ENCODE results near the gene TSPAN9. TPM values are rescaled to one million over a fixed set of nuclear protein-coding genes. Genes with fewer than 3 reads are reported as not detected.

TSPAN9 gene
- total and polyA plus RNA-seq, 9 of the 15 experiments (the other 6 are each of a cell fraction or from before 2014, with no cell fraction given), result 0.23 to 2.1 (median 0.60) TPM; not detected in 2

DNA sequence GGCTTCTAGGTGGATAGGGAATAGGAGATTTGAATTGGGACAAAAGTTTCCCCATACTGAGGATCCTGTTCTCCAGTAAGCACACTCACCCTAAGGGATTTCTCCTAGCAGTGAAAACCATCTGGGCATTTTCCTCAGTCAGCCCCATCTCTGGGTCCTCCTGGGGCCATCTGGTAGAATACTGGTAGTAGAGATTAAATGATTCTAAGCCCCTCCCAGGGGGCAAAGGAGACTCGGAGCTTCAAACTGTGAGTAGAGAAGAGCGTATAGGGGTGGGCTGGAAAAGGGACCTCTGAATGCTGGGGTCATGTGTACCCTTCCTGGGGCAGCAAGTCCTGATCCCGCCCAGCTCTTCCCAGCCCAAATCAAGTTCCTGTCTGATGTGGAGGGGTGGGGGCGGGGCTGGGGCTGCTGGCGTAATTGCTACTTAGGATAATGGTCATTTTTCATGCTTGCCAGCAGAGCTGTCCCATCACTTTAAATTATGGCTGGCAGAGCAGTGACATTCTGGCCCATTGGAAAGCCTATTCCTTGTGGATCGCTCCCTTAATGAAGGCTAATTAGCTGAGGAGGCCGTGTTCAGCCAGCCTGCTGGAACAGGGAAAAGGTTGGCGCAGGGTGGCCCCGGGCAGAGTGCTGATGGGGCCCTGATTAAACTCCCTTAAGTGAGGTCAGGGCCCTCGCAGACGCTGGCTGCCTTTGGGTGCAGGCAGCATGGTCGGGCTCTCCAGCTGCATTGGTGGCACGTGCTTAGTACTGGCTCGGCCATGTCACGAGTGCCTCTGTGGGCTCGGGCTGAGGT, 127.8 kb downstream of the TSPAN9 start:
- H3K9ac ChIP-seq (ENCODE audit: insufficient read depth in 1 of 2, low read depth in 2 of 2, low read length in 2 of 2), result no peak overlapping the region
- H3K9me1 ChIP-seq (ENCODE audit: control insufficient read depth, insufficient read depth, low read length), result no peaks in the 10 kb centered on the region
- no TSS peak for BruUV-seq (replicated peaks)
- FAIRE-seq (no peak), ATAC-seq (no peak), DNase-seq (ENCODE audit: extremely low read depth in 1 of 4, low spot score in 3 of 4) (no peak)
- H3K4me1 ChIP-seq (replicated peaks in 1 of 2; ENCODE audit: control insufficient read depth in 2 of 2, insufficient read depth in 2 of 2, low read length in 2 of 2), result peaks cover 0 to under 1% of the 10 kb centered on the region in 2 experiments; a peak in 1 of 5 replicates
- no peak overlapping the region for H3K4me3 ChIP-seq
- no peak for TF ChIP-seq ZNF583 (CRISPR knock-in tag; IDR thresholded peaks at IDR 0.05)
- TF ChIP-seq NFYB (IDR thresholded peaks at IDR 0.05; ENCODE audit: extremely low read depth, insufficient read length), result no peak
- no peak for TF ChIP-seq NFE2L1 (tag; IDR thresholded peaks at IDR 0.05; ENCODE audit: borderline replicate concordance, low read depth)
- TF ChIP-seq POLR2B (IDR thresholded peaks at IDR 0.05; ENCODE audit: low read depth, partially characterized antibody), result no peak
- no peak for TF ChIP-seq ZBTB1 (CRISPR knock-in tag; IDR thresholded peaks at IDR 0.05; ENCODE audit: borderline replicate concordance, low read depth)
- TF ChIP-seq NFXL1 (CRISPR knock-in tag; IDR thresholded peaks at IDR 0.05), result no peak
- TF ChIP-seq, protein P1, sequence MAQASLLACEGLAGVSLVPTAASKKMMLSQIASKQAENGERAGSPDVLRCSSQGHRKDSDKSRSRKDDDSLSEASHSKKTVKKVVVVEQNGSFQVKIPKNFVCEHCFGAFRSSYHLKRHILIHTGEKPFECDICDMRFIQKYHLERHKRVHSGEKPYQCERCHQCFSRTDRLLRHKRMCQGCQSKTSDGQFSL (CRISPR knock-in tag; IDR thresholded peaks at IDR 0.05), result no peak
- TF ChIP-seq, protein P1 (tag; IDR thresholded peaks at IDR 0.05), result no peak
- TF ChIP-seq MAZ (CRISPR knock-in tag; conservative IDR thresholded peaks at IDR 0.05 in 1 of 2, IDR thresholded peaks at IDR 0.05 in 1 of 2), result no peak
- TF ChIP-seq, protein P2, sequence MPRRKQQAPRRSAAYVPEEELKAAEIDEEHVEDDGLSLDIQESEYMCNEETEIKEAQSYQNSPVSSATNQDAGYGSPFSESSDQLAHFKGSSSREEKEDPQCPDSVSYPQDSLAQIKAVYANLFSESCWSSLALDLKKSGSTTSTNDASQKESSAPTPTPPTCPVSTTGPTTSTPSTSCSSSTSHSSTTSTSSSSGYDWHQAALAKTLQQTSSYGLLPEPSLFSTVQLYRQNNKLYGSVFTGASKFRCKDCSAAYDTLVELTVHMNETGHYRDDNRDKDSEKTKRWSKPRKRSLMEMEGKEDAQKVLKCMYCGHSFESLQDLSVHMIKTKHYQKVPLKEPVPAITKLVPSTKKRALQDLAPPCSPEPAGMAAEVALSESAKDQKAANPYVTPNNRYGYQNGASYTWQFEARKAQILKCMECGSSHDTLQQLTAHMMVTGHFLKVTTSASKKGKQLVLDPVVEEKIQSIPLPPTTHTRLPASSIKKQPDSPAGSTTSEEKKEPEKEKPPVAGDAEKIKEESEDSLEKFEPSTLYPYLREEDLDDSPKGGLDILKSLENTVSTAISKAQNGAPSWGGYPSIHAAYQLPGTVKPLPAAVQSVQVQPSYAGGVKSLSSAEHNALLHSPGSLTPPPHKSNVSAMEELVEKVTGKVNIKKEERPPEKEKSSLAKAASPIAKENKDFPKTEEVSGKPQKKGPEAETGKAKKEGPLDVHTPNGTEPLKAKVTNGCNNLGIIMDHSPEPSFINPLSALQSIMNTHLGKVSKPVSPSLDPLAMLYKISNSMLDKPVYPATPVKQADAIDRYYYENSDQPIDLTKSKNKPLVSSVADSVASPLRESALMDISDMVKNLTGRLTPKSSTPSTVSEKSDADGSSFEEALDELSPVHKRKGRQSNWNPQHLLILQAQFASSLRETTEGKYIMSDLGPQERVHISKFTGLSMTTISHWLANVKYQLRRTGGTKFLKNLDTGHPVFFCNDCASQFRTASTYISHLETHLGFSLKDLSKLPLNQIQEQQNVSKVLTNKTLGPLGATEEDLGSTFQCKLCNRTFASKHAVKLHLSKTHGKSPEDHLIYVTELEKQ (CRISPR knock-in tag; IDR thresholded peaks at IDR 0.05), result no peak
- TF ChIP-seq KDM1A (IDR thresholded peaks at IDR 0.05), result no peak
- TF ChIP-seq TEAD2 (tag; IDR thresholded peaks at IDR 0.05), result no peak
- no peak for TF ChIP-seq POLR2AphosphoS5 (IDR thresholded peaks at IDR 0.05; ENCODE audit: control insufficient read depth, insufficient read depth, low read depth, low read length)
- no peak for TF ChIP-seq ZNF436 (CRISPR knock-in tag; IDR thresholded peaks at IDR 0.05)
- H3K4me2 ChIP-seq (ENCODE audit: insufficient read depth, low read length), result no peak overlapping the region
- ChIA-PET CTCF (ENCODE audit: low intra/inter-chr PET ratio) (no interaction called here), POLR2A (interaction anchor here (0.7 kb wide), 1 partner anchor 349 kb away, joined by 3 read pairs; no protein-coding TSS in a partner anchor)
- H3K27ac ChIP-seq (ENCODE audit: extremely low read depth, low read depth, low read length), result no peak overlapping the region
- intact Hi-C loops (cut with micrococcal nuclease) (loop anchor here (5.0 to 10.0 kb wide), 2 partner anchors 68 to 70 kb away; no protein-coding TSS in a partner anchor), in situ Hi-C loops (cut with MboI) (no loop called here)
- peaks cover 0 to 12% of the 10 kb centered on the region in 2 experiments; a peak in 1 of 5 replicates for H3K27me3 ChIP-seq (ENCODE audit: control insufficient read depth in 2 of 2, insufficient read depth in 2 of 2, low read length in 2 of 2)
- no peaks in the 10 kb centered on the region for H3K36me3 ChIP-seq (ENCODE audit: control insufficient read depth, insufficient read depth, low read length)
- H4K20me1 ChIP-seq (replicated peaks; ENCODE audit: control insufficient read depth, insufficient read depth, low read length), result peaks cover 9% of the 10 kb centered on the region
- 3% methylated on average over 14 of the region's 16 CpGs for WGBS (ENCODE audit: insufficient coverage, low coverage, missing lambda C conversion rate)
- no peaks in the 10 kb centered on the region for H3K79me2 ChIP-seq (ENCODE audit: control insufficient read depth, insufficient read depth, low read length)
- H3K9me3 ChIP-seq (replicated peaks; ENCODE audit: control insufficient read depth, insufficient read depth, low read depth, low read length), result no peaks in the 10 kb centered on the region
- no peak overlapping the region for H2AFZ ChIP-seq (ENCODE audit: low read depth, low read length)

Data from K562 (cell line).